Activated naive CD4-positive, alpha-beta T cell treated with anti-CD3 and anti-CD28 coated beads, Interleukin-2, amount 10 ng/mL, durations not matched to agents 7 days and 5 days (primary cell): ENCODE results near the gene LRRC72.
"Not testable (repeated sequence)": the region's sequence is repeated elsewhere in the genome, so short reads cannot be mapped to it uniquely, and the experiment has no call there.

Experiments used
- CTCF ChIA-PET: fragments of 350-600 bp; sonication (Branson Sonifier 250); formaldehyde crosslinking; loops from one replicate; lab custom pipeline; 2021; ENCODE audit warnings: antibody characterized with exemption; lab: Charles Lee
- DNase-seq: peaks from one replicate; pipeline ENCODE4 v3.0.0-alpha.2; 2020
- H3K27ac Mint-ChIP-seq: one replicate; pipeline ENCODE4 v1.8.0; 2021; ENCODE audit warnings: mild to moderate bottlenecking, moderate library complexity, mixed read lengths
- H3K27me3 Mint-ChIP-seq: one replicate; pipeline ENCODE4 v1.8.0; 2021; ENCODE audit warnings: mild to moderate bottlenecking, mixed read lengths
- H3K36me3 Mint-ChIP-seq: one replicate; pipeline ENCODE4 v1.8.0; 2021; ENCODE audit warnings: mixed read lengths
- H3K4me1 Mint-ChIP-seq: one replicate; pipeline ENCODE4 v1.8.0; 2021; ENCODE audit warnings: mixed read lengths
- H3K4me3 Mint-ChIP-seq: one replicate; pipeline ENCODE4 v1.8.0; 2021; ENCODE audit warnings: mild to moderate bottlenecking, moderate library complexity, mixed read lengths
- H3K9me3 Mint-ChIP-seq: one replicate; pipeline ENCODE4 v1.8.0; 2021; ENCODE audit warnings: mixed read lengths

LRRC72 gene

DNA sequence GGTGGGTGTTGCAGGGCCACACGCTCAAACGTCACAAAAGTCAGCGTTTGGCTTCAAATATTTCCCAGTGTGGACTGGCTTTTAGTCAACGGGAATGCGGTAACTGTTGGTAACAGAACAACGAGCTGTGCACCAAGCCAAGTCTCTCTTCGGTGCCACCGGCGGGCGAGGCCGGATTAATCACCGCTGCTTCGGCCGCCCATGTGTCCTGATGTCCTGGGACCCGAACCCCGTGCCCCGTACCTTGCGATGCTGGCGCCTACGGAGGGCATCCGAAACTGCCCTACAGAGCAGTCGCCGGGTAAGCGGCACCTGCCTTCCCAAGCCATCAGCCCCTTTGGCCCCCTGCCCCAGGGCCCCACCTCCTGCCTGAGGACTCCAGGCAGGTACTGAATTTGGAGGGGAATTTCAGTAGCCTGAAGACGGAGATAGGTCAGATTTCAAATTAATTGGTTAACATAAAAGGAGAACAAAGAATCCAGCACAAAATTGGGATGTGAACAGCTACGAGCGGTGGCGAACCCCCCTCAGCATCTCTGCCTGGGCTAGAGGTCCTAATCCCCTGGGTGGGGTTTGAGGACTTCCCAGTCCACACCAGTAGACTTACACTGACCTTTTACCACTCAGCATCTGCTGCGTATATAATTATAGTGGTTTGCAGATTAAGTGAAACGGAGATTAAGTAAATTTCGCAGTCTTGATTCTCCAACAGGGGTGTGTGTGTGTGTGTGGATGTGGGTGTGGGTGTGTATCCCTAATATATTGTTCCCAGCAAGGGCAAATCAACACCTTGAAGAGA, at the start of gene LRRC72:
LRRC72 (plus strand) TSS at position 84 of the 799 bp plus-strand sequence; CDS start at position 212, 128 bp downstream.
- DNase-seq, result no peak
- Mint-ChIP-seq H3K4me1 (no peaks in the 10 kb centered on the region), H3K4me3 (no peak within 1 kb of the TSS), H3K36me3 (no peaks in the 10 kb centered on the region), H3K27ac (no peak within 1 kb of the TSS), H3K9me3 (no peaks in the 10 kb centered on the region), H3K27me3 (no peaks in the 10 kb centered on the region)
- CTCF ChIA-PET, result no interaction called here

DNA sequence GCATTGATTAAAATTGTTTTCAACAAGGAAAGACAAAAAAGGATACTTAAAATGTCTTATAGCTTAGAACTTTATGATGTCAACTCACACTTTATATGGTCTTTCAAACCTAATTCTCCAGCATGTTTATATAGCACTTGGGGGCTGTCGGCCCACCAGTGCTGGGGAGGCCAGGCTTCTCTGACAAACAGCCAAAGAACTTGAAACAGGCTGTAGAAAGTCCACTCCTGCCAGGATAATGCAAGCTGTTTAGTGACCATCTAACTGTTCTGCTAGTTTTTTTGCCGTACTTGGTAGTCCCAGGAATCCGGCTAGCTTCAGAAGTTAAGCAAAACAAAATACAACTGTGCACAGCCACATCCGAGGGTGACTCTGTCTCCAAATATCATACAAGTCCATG, 47.5 kb upstream of the LRRC72 start:
- DNase-seq, result no peak
- H3K27ac Mint-ChIP-seq, result no peak overlapping the region
- H3K36me3 Mint-ChIP-seq, result no peaks in the 10 kb centered on the region
- CTCF ChIA-PET, result no interaction called here
- no peaks in the 10 kb centered on the region for H3K27me3 Mint-ChIP-seq
- no peaks in the 10 kb centered on the region for H3K9me3 Mint-ChIP-seq
- H3K4me1 Mint-ChIP-seq, result no peaks in the 10 kb centered on the region
- H3K4me3 Mint-ChIP-seq, result no peak overlapping the region

DNA sequence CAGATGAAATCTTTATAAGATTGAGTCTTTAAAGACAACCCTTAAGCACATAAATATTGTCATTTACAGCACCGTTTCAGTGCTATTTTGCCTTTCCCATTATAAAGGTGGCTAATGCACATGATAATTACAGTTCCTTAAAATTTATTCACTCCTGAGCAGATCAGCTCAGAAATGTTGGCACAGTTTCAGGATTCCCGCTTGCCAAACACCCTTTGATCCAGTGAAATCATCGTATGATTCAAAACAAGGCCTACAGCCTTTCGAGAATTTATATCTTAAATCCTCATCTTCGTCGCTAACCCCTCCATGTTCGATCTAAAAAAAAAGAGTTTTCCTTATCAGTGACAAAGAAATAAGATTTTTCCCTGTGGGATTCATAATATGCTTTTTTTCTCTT, 47.0 kb upstream of the LRRC72 start:
- CTCF ChIA-PET, result no interaction called here
- no peak for DNase-seq
- H3K4me1 Mint-ChIP-seq, result no peaks in the 10 kb centered on the region

GRCh38 chr7:16484453-16485158, 42.0 kb upstream of the LRRC72 start:
- Mint-ChIP-seq H3K4me1 (no peaks in the 10 kb centered on the region), H3K27me3 (no peaks in the 10 kb centered on the region), H3K9me3 (no peaks in the 10 kb centered on the region), H3K27ac (no peak overlapping the region), H3K4me3 (no peak overlapping the region), H3K36me3 (no peaks in the 10 kb centered on the region)
- CTCF ChIA-PET, result no interaction called here
- DNase-seq, result no peak

More for the DNA sequence above, 47.0 kb upstream of the LRRC72 start:
- Mint-ChIP-seq H3K9me3 (no peaks in the 10 kb centered on the region), H3K27ac (no peak overlapping the region), H3K36me3 (no peaks in the 10 kb centered on the region), H3K4me3 (no peak overlapping the region), H3K27me3 (no peaks in the 10 kb centered on the region)

GRCh38 chr7:16491148-16491547, 35.5 kb upstream of the LRRC72 start:
- CTCF ChIA-PET, result interaction anchor here (0.6 kb wide), 1 partner anchor 48 kb away, joined by 4 read pairs; no protein-coding TSS in a partner anchor
- no peaks in the 10 kb centered on the region for H3K9me3 Mint-ChIP-seq
- DNase-seq, result no peak
- H3K4me3 Mint-ChIP-seq, result no peak overlapping the region
- peaks cover 7% of the 10 kb centered on the region for H3K4me1 Mint-ChIP-seq
- no peak overlapping the region for H3K27ac Mint-ChIP-seq
- H3K27me3 Mint-ChIP-seq, result no peaks in the 10 kb centered on the region
- H3K36me3 Mint-ChIP-seq, result no peaks in the 10 kb centered on the region

DNA sequence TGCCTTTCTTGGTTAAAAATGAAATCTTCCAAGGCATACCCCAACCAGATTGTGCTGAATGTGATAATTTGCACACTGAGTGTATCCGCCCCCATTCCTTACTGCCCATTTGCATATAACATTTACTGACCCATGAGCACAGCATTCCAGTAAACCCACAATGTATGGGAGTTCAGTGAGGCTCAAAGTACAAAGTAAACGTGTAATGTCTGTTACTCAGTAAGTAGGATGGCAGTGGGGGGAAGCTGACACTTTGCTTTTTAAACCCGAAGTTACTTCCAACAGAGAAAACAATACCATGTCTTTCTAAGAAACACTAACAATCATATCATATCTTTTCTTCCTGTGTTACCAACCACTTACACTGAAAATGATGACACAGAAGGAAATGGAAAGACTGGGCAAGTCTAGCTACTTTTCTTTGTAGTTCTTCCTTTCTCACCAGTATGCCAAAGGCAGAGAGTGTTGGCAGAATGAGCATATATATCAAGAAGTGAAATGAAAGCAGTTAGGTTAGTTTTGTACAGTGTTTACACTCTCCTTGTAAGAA, 34.0 kb upstream of the LRRC72 start:
- Mint-ChIP-seq H3K9me3 (no peaks in the 10 kb centered on the region), H3K4me3 (no peak overlapping the region), H3K4me1 (peaks cover 7% of the 10 kb centered on the region), H3K27ac (peak overlapping the region; percentile 16), H3K27me3 (no peaks in the 10 kb centered on the region), H3K36me3 (no peaks in the 10 kb centered on the region)
- CTCF ChIA-PET, result interaction anchor here (0.6 kb wide), 1 partner anchor 126 kb away, joined by 3 read pairs; no protein-coding TSS in a partner anchor
- no peak for DNase-seq

- CTCF ChIA-PET, result no interaction called here
Observed at GRCh38 chr7:16493266-16493665, 33.4 kb upstream of the LRRC72 start.

DNA sequence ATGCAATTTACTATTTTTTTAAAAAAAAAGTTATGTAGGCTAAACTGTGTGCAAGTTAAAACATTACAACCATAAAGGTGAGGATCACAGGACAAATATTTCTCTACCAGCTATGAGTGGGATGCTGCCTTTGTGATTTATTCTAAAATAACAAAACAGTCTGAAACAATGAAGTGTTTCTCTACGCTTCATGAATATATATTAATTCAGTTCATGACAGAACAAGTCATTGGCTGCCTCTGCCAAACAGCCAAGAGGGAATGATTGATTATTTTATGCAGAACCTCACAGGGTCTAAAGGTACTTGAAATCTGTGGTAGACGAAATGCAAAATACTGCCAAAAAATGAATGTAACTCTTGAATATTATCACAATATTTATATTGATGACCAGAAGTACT, 32.1 kb upstream of the LRRC72 start:
- CTCF ChIA-PET, result interaction anchor here (0.6 kb wide), 1 partner anchor 53 kb away, joined by 3 read pairs; no protein-coding TSS in a partner anchor
- Mint-ChIP-seq H3K27me3 (no peaks in the 10 kb centered on the region), H3K27ac (no peak overlapping the region), H3K9me3 (no peaks in the 10 kb centered on the region), H3K4me1 (peaks cover 7% of the 10 kb centered on the region), H3K4me3 (no peak overlapping the region), H3K36me3 (no peaks in the 10 kb centered on the region)
- DNase-seq, result no peak

More at GRCh38 chr7:16493266-16493665, 33.4 kb upstream of the LRRC72 start:
- Mint-ChIP-seq H3K36me3 (no peaks in the 10 kb centered on the region), H3K27me3 (no peaks in the 10 kb centered on the region), H3K27ac (no peak overlapping the region), H3K9me3 (no peaks in the 10 kb centered on the region), H3K4me1 (peaks cover 7% of the 10 kb centered on the region), H3K4me3 (no peak overlapping the region)
- DNase-seq, result no peak

DNA sequence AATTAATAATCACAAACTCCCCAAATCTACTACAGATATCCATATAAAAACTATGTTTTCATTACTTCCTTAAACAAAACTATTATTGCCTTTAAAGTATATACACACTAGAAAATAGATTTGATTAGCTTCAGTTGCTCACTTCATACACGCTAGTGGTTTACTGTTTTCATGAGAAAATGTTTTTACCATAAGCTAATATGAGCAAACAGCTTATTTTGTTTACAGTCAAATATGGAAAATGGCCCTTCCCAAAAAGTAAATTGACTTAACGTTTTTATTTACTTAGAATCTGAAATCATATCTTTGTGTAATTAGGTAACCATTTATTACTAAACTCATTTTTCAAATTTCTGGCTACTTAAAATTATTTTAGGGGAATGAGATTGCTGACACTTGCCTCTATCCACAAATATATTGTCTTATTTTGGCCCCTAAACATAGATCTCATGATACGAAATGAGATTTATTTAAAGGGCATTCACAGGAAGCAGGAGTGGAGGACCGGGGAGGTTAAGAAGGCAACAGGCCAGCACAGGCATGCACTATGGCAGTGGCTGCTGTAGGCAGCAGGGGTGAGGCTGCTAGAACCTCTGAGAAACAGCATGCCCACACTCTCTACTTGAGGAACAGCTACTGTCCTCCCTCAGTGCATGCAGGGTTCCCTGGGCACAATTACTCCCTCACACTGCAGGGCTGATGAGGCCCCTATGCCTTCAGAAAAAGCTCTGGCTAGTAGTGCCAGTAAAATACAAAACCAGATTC, 31.5 kb upstream of the LRRC72 start:
- H3K4me1 Mint-ChIP-seq, result peaks cover 7% of the 10 kb centered on the region
- no peak for DNase-seq
- H3K27ac Mint-ChIP-seq, result no peak overlapping the region
- no peaks in the 10 kb centered on the region for H3K9me3 Mint-ChIP-seq
- H3K36me3 Mint-ChIP-seq, result no peaks in the 10 kb centered on the region
- CTCF ChIA-PET, result interaction anchor here (0.6 kb wide), 1 partner anchor 53 kb away, joined by 3 read pairs; no protein-coding TSS in a partner anchor
- no peak overlapping the region for H3K4me3 Mint-ChIP-seq
- H3K27me3 Mint-ChIP-seq, result no peaks in the 10 kb centered on the region

GRCh38 chr7:16498122-16498521, 28.5 kb upstream of the LRRC72 start:
- H3K4me1 Mint-ChIP-seq, result no peaks in the 10 kb centered on the region
- H3K4me3 Mint-ChIP-seq, result no peak overlapping the region
- peaks cover 3% of the 10 kb centered on the region for H3K27me3 Mint-ChIP-seq
- H3K36me3 Mint-ChIP-seq, result no peaks in the 10 kb centered on the region
- CTCF ChIA-PET, result no interaction called here
- no peak for DNase-seq
- no peak overlapping the region for H3K27ac Mint-ChIP-seq
- no peaks in the 10 kb centered on the region for H3K9me3 Mint-ChIP-seq

DNA sequence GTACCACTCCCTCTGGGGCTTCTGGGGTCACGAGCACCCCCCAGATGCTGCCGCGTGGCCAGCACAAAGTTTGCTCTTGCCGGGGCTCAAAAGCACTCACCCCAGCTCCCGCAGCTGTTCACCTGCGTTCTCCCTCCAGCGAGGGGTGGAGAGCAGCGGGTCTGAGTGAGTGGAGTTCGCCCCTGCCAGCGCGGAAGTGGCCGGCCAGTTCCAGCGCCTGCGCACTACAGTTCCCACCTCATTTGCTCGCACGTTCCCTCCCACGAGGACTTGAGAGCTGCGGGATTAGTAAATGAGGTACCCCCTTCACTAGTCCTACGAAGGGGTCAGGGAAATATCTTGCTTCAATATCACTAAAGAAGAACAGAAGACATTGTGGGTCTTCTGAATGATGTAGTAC, 24.3 kb upstream of the LRRC72 start:
- Mint-ChIP-seq H3K36me3 (no peaks in the 10 kb centered on the region), H3K27ac (no peak overlapping the region), H3K4me3 (no peak overlapping the region), H3K4me1 (no peaks in the 10 kb centered on the region), H3K27me3 (peaks cover 8% of the 10 kb centered on the region), H3K9me3 (no peaks in the 10 kb centered on the region)
- CTCF ChIA-PET, result no interaction called here
- no peak for DNase-seq

GRCh38 chr7:16504019-16504418, 22.6 kb upstream of the LRRC72 start:
- no peaks in the 10 kb centered on the region for H3K36me3 Mint-ChIP-seq
- DNase-seq, result no peak
- H3K4me1 Mint-ChIP-seq, result no peaks in the 10 kb centered on the region
- no peak overlapping the region for H3K4me3 Mint-ChIP-seq
- no peaks in the 10 kb centered on the region for H3K9me3 Mint-ChIP-seq
- no peak overlapping the region for H3K27ac Mint-ChIP-seq
- CTCF ChIA-PET, result no interaction called here
- H3K27me3 Mint-ChIP-seq, result peaks cover 8% of the 10 kb centered on the region

- DNase-seq, CTCF ChIA-PET, H3K27me3 Mint-ChIP-seq, H3K4me3 Mint-ChIP-seq, H3K4me1 Mint-ChIP-seq, H3K9me3 Mint-ChIP-seq, H3K27ac Mint-ChIP-seq, H3K36me3 Mint-ChIP-seq: not testable (repeated sequence)
Observed at GRCh38 chr7:16506422-16506821, 20.2 kb upstream of the LRRC72 start.

- no peaks in the 10 kb centered on the region for H3K9me3 Mint-ChIP-seq
- DNase-seq, result no peak
- H3K36me3 Mint-ChIP-seq, result no peaks in the 10 kb centered on the region
- H3K4me3 Mint-ChIP-seq, result no peak overlapping the region
- H3K27me3 Mint-ChIP-seq, result no peaks in the 10 kb centered on the region
- CTCF ChIA-PET, result interaction anchor here (0.5 to 0.6 kb wide), 2 partner anchors 56 to 1399 kb away, joined by 3 to 4 read pairs; no protein-coding TSS in a partner anchor
- no peaks in the 10 kb centered on the region for H3K4me1 Mint-ChIP-seq
- H3K27ac Mint-ChIP-seq, result no peak overlapping the region
Observed at GRCh38 chr7:16509829-16510228, 16.8 kb upstream of the LRRC72 start.
